IPS-NIHi7 (cell line): Measurements from ENCODE around the gene CTU1.

Source experiments
- DNase-seq: peaks from one replicate; pipeline ENCODE4 v3.0.0; 2012; ENCODE audit warnings: mixed read lengths; ENCODE audit errors: extremely low spot score

Gene CTU1

GRCh38 chr19:51131780-51132680 lies 23.8 kb upstream of the CTU1 start:
- no peak for DNase-seq

DNA sequence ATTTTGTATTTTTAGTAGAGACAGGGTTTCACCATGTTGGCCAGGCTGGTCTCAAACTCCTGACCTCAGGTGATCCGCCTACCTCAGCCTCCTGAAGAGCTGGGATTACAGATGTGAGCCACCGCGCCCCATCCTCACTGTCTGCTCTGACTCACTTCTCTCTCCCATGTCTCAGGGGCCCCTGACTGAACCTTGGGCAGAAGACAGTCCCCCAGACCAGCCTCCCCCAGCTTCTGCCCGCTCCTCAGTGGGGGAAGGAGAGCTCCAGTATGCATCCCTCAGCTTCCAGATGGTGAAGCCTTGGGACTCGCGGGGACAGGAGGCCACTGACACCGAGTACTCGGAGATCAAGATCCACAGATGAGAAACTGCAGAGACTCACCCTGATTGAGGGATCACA lies 21.5 kb upstream of the CTU1 start:
- no peak for DNase-seq

DNA sequence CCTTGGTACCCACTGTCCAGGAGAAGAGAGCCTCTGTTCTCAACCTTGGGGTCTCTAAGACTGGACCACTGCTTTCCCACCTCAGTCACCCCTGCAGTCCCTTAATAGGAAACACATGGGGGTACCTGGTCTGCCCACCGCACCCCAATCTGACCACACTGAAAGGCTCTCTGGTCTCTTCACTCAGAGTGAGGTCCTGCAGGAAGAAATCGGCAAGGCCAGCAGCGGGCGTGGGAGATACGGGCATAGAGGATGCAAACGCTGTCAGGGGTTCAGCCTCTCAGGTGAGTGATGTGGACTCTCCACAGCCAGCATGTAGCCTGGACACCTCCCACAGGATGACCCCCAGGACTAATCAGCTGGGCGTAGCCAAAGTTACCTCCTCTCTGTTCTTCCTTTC lies 20.0 kb upstream of the CTU1 start:
- DNase-seq: no peak

DNA sequence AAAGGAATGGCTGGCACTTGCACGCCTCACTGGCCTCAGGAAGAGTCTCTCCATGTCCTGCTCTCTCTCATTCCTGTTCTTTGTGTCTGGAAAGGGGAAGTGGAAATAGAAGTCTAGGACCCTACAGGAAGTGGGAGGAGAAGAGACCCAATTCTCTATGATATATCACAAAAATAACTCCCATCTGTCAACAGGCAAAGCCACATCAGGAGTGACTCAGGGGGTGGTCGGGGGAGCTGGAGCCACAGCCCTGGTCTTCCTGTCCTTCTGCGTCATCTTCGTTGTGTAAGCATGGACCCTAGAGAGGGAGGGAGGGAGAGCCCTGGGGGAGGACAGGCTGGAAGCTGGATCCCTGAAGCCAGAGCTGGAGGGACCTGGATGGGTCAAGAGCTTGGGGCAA lies 19.5 kb upstream of the CTU1 start:
- DNase-seq: no peak

- DNase-seq: no peak
These were observed 18.8 kb upstream of the CTU1 start for GRCh38 chr19:51127032-51127431.

DNA sequence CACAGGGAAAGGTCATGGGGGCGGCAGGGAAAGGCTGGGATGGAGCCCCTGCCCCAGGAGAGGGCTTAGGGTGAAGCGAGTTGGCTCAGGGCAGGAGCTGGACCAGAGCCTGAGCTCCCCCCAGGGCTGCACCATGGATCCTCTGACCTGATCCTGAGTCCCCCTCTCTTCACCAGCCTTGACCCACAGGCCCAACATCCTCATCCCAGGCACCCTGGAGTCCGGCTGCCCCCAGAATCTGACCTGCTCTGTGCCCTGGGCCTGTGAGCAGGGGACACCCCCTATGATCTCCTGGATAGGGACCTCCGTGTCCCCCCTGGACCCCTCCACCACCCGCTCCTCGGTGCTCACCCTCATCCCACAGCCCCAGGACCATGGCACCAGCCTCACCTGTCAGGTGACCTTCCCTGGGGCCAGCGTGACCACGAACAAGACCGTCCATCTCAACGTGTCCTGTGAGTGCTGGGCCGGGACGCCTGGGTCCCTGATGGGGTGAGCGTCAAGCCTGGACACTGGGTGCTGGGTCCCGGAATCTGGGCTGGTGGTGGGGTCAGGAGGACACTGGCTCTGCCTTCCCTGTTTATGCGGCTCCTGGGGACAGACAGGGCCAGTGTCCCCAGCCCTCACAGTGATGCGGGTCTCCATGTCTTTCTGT lies 17.3 kb upstream of the CTU1 start:
- no peak for DNase-seq

GRCh38 chr19:51124729-51125128 lies 16.5 kb upstream of the CTU1 start, which contains the start of gene SIGLEC9:
Gene SIGLEC9 (plus strand): TSS chr19:51124906. CDS start chr19:51124975, 69 bp downstream.
- no peak for DNase-seq

GRCh38 chr19:51124216-51124615 lies 16.0 kb upstream of the CTU1 start:
- no peak for DNase-seq

DNA sequence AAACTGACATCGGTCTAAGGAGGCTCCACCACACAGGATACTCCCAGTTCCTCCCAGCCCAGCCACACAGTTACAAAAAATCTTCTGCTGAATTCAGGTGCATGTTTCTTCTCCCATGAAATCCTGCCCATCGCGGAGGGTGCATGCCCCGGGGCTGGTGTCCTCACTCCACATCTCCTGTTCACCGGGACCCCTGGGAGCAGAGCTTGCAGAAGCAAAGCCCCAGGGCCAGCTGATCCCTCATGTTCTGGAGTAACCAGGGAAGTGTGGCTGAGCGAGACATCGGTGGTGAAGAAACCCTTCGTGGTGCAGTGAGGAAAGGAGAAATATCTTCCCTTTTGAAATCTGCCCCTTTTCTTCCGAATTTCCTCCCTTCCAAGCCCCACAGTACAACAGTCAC lies 15.6 kb upstream of the CTU1 start:
- no peak for DNase-seq

- no peak for DNase-seq
These were observed 15.2 kb upstream of the CTU1 start for GRCh38 chr19:51123381-51123800.

DNA sequence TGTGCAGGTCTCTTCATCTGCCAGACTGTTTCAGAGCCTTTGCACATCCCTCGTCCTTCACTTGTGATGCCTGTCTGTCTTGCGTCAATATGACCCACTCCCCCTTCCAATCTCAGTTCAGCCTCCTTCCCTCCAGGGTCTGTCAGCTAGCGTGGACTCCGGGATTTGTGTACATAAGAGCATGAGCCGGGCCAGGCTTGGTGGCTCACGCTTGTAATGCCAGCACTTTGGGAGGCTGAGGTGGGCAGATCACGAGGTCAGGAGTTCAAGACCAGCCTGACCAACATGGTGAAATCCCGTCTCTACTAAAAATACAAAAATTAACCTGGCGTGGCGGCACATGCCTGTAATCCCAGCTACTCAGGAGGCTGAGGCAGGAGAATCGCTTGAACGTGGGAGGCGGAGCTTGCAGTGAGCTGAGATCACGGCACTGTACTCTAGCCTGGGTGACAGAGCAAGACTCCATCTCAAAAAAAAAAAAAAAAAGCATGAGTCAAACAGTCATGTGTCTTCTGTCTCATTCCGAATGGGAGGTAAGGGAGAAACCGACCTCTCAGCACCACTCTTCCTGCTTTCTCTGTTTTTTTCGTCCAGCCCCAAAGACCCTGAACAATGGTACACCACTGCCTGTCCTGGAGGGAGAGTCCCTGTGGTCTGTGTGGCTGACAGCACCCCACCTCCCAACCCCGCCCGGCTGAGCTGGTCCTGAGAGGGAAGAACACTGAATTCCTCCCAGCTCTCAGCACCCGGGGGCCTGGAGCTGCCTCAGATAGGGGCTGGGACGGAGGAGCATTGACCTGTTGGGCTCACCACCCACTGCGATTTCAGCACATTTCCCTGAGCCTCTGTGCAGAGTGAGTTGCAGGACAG lies 14.1 kb upstream of the CTU1 start:
- no peak for DNase-seq

DNA sequence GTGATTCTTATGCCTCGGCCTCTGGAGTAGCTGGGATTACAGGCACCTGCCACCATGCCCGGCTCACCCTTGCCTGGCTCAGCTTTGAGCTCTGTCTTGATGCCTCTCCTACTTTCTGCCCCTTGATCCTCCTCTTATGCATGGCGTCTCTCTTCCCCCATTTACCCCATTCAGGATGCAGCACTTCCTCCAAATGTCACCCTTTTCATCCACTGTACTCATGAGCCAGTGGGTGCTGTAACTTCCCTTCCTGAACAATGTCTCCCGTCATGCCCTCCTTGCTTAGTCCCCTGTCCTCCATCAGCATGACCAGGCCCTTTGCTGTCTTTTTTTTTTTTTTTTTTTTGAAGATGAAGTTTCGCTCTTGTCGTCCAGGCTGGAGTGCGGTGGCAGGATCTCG lies 13.0 kb upstream of the CTU1 start:
- no peak for DNase-seq

DNA sequence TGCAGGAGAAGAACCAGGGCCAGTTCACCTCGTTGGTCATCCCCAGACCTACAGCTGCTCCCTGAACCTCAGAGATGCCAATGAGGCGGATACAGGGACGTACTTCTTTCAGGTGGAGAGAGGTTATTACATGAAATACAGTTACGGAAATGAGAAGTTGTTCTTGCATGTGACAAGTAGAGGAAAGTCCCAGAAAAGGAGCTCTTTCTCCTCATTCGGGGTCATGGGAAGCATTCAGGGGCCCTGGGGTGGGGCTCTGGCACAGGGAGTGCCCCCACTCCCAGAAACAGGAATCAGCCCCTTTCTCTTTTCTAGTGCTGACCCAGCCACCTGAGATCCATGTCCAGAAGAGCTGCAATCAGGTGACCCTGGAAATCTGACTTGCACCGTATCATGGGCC lies 12.0 kb upstream of the CTU1 start:
- no peak for DNase-seq

DNA sequence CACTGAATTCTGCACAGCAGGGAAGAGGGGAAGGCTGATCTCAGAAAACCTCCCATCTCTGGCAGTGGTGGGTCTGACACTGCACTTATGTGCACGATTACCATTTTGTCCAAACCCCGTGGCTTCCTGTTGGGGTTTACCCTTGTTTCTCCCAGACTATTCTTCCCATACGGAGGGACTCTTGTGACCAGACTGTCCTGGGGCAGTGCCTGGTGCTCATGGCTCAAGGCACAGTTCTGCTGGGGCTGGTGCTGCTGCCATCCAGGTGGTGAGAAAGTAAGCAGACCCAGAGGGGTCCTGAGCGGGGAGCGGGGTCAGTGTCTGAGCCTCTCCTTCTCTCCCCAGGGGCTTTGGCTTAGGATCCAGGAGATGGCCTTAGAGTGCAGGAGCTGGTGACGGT lies 11.4 kb upstream of the CTU1 start:
- no peak for DNase-seq

- DNase-seq: no peak
These were observed 10.9 kb upstream of the CTU1 start for GRCh38 chr19:51119101-51119500.

DNA sequence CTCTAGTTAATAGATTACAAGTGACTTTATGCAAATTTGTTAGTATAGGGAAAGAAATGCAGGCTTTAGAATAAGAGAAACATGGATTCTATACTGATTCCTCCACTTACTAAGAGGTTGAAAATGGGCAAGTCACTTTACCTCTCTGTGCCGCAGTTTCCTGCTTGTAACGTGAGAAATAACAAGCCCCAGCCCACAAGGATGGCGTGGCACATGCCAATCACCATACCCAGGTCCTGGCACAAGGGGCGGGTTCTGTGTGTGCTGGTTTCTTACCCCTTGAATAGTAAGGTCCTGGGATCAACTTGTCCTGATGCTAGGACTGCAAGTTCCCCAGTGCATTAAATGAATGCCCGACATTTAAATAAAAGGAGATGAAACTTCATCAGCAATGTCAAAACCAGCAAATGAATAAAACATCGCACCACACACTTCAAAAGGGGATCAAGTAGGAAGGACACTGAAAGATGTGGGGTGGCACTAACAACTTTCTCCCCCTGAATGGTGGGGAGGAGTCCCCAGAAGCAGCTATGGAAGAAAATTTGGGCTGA lies 8.6 kb upstream of the CTU1 start:
- DNase-seq: no peak

DNA sequence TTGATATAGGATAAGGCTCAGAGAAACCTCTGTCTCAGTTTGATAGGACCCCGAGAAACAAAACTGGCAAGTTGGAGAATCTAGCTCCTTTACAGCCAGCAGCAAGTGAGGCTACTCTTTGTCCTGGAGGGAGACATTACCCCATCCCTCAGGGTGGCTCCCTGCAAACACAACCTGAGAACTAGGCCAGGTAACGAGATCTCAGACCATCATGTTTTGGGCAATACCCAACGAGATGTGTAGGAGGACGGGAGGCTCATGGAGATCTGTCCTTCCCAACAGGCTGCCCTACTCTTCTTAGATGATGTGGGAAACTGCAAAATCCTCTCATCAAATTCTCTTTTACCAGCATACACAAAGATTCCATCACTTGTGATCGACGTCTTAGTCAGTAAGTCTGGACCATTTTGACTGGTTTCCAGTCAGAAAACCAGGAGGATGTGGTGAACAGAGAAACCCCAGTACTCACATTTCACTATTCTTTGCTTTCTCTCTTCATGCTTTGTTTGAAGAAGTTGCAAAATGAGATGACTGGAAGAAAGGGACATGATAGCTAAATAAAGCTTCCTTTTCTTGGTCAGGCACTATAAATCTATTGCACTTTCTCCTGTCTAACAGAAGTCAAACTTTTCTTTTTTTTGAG lies 6.0 kb upstream of the CTU1 start:
- DNase-seq: no peak

DNA sequence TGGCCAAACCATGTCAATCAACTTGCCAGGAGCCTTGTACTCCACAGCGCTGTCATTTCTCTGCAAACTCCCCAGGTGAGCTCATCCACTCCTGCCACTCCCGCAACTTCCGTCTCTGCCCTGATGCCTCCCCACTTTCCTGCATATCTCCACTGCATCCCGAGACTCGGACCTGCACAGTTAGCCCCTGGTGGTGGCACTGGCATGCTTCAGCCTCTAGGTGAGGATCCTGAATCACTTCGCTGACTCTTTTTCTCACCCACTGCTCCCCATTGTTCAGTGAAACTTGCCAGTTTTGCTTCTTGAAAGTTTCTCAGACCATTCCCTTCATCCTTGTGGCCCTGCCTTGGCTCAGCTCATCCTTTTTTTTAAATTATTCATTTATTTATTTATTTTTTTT lies 3.4 kb upstream of the CTU1 start:
- peak; percentile 46 for DNase-seq

GRCh38 chr19:51110666-51110971 lies 2.4 kb upstream of the CTU1 start:
- no peak for DNase-seq

DNA sequence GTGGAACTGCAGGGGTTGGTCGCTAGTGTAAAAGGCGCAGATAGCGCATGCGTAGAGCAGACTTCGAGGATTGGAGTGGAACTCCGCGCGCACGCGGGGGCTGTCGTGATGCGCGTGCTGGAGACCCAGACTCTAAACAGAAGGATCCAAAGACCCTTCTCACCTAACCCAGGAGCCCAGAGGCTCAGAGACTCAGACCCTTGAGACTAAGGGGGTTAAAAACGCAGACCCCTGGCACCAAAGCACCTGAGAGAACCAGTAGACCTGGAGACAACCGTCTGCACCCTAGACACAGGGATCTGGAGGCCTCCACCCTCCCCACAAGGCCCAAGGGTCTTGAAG lies 567 bp upstream of the CTU1 start:
- no peak for DNase-seq

DNA sequence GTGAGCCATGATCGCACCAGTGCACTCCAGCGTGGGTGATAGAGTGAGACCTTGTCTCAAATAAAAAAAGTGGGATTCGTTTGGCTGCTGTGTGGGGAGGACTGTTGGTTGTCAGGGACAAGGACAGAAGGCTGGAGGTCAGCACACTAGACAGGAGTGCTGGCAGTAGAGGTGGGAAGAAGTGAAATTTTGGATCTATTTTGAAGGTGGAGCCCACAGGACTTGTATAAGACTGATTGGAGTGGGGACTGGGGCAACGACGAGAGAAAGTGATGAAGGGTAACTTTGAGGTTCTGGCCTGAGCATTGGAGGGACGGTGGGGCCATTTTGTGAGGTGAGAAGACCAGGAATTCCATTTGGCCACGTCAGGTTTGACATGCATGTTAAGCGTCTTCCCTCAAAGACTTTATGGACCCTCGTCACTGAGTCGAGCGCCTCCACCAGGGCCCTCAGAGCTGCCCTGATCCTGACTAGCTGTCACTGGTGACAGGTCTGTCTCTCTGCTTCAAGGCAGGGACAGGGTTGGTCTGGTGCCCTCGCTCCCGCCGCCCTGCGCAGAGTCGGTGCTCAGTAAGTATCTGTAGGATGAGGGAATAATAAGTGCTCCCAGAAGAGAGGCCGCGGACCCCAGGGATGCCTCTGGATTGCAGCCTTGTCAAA lies 673 bp downstream of the CTU1 start:
- DNase-seq: no peak
